ENCODE data around the gene SPOUT1.
"Not testable (repeated sequence)": the region's sequence is repeated elsewhere in the genome, so short reads cannot be mapped to it uniquely, and the experiment has no call there.

SPOUT1 gene

GRCh38 chr9:128798896-128799295 is 30.7 kb downstream of the SPOUT1 start:
- in situ Hi-C loops (cut with MboI; ENCODE audit: low sequenced_read_pairs, unreplicated experiment): no loop called here
- no peak for TF ChIP-seq CTCF (IDR thresholded peaks at IDR 0.05; ENCODE audit: borderline replicate concordance, control extremely low read depth, extremely low read depth, insufficient read depth, missing control alignments)
- DNase-seq (ENCODE audit: low spot score): no peak

- DNase-seq (ENCODE audit: low spot score); in situ Hi-C loops (cut with MboI; ENCODE audit: low sequenced_read_pairs, unreplicated experiment): not testable (repeated sequence)
Observed at GRCh38 chr9:128794961-128795360, 34.6 kb downstream of the SPOUT1 start.

- in situ Hi-C loops (cut with MboI; ENCODE audit: low sequenced_read_pairs, unreplicated experiment): no loop called here
- DNase-seq (ENCODE audit: low spot score): no peak
- TF ChIP-seq CTCF (IDR thresholded peaks at IDR 0.05; ENCODE audit: borderline replicate concordance, control extremely low read depth, extremely low read depth, insufficient read depth, missing control alignments): no peak
Observed at GRCh38 chr9:128792978-128793686, 36.5 kb downstream of the SPOUT1 start.

- DNase-seq (ENCODE audit: low spot score): no peak
- TF ChIP-seq CTCF (IDR thresholded peaks at IDR 0.05; ENCODE audit: borderline replicate concordance, control extremely low read depth, extremely low read depth, insufficient read depth, missing control alignments): no peak
- in situ Hi-C loops (cut with MboI; ENCODE audit: low sequenced_read_pairs, unreplicated experiment): no loop called here
Observed at GRCh38 chr9:128792134-128792533, 37.5 kb downstream of the SPOUT1 start.

- DNase-seq (ENCODE audit: low spot score): no peak
- TF ChIP-seq CTCF (IDR thresholded peaks at IDR 0.05; ENCODE audit: borderline replicate concordance, control extremely low read depth, extremely low read depth, insufficient read depth, missing control alignments): no peak
- in situ Hi-C loops (cut with MboI; ENCODE audit: low sequenced_read_pairs, unreplicated experiment): no loop called here
Observed at GRCh38 chr9:128790536-128790935, 39.1 kb downstream of the SPOUT1 start.

- no peak for TF ChIP-seq CTCF (IDR thresholded peaks at IDR 0.05; ENCODE audit: borderline replicate concordance, control extremely low read depth, extremely low read depth, insufficient read depth, missing control alignments)
- no peak for DNase-seq (ENCODE audit: low spot score)
- in situ Hi-C loops (cut with MboI; ENCODE audit: low sequenced_read_pairs, unreplicated experiment): no loop called here
Observed at GRCh38 chr9:128788445-128788844, 41.1 kb downstream of the SPOUT1 start.

- TF ChIP-seq CTCF (IDR thresholded peaks at IDR 0.05; ENCODE audit: borderline replicate concordance, control extremely low read depth, extremely low read depth, insufficient read depth, missing control alignments): no peak
- no peak for DNase-seq (ENCODE audit: low spot score)
- in situ Hi-C loops (cut with MboI; ENCODE audit: low sequenced_read_pairs, unreplicated experiment): no loop called here
Observed at GRCh38 chr9:128787659-128788058, 41.9 kb downstream of the SPOUT1 start.
